Endothelial cell (in vitro differentiated cells): ENCODE results near the gene OSBP2. TPM values are rescaled to one million over a fixed set of nuclear protein-coding genes. Genes with fewer than 3 reads are reported as not detected.

ENCODE experiments used
- DNase-seq: peaks from one replicate; pipeline ENCODE4 v3.0.0; 2021; ENCODE audit warnings: low spot score
- H3K27ac Mint-ChIP-seq: one replicate; pipeline ENCODE4 v1.8.0; 2021; ENCODE audit warnings: mixed read lengths, inconsistent platforms; ENCODE audit not compliant: unreplicated experiment
- H3K27me3 Mint-ChIP-seq: one replicate; pipeline ENCODE4 v1.8.0; 2021; ENCODE audit warnings: mild to moderate bottlenecking, moderate library complexity, mixed read lengths, inconsistent platforms; ENCODE audit not compliant: unreplicated experiment
- H3K36me3 Mint-ChIP-seq: one replicate; pipeline ENCODE4 v1.8.0; 2021; ENCODE audit warnings: mild to moderate bottlenecking, low read depth, mixed read lengths, inconsistent platforms; ENCODE audit not compliant: unreplicated experiment
- H3K4me1 Mint-ChIP-seq: one replicate; pipeline ENCODE4 v1.8.0; 2021; ENCODE audit warnings: mild to moderate bottlenecking, mixed read lengths, inconsistent platforms; ENCODE audit not compliant: unreplicated experiment
- H3K4me3 Mint-ChIP-seq: one replicate; pipeline ENCODE4 v1.8.0; 2021; ENCODE audit warnings: mild to moderate bottlenecking, mixed read lengths, inconsistent platforms; ENCODE audit not compliant: unreplicated experiment
- H3K9me3 Mint-ChIP-seq: one replicate; pipeline ENCODE4 v1.8.0; 2021; ENCODE audit warnings: mixed read lengths, inconsistent platforms; ENCODE audit not compliant: unreplicated experiment
- CTCF ChIP-seq: fragments of 200-600 bp; sonication (generic); IDR thresholded peaks from one replicate; pipeline ENCODE4 v1.5.0; 2021; ENCODE audit warnings: antibody characterized with exemption; ENCODE audit not compliant: unreplicated experiment
- microRNA-seq: library from miRNA; unstranded; fragments of <30 nt; microRNA quantifications from one replicate; pipeline ENCODE4, GENCODE V29; 2020; ENCODE audit not compliant: unreplicated experiment
- total RNA-seq: library from RNA; stranded (reverse); fragmentation: NEBNext Ultra II Directional; extraction: Animal tissue kit (Norgen Biotek cat#: 25700); gene quantifications from one replicate; pipeline ENCODE4 v1.2.1, GENCODE V29; 2021; ENCODE audit not compliant: unreplicated experiment

The OSBP2 gene
- total RNA-seq, 1 donor from 2014 or later: 3.0 TPM

- no peaks in the 10 kb centered on the region for H3K9me3 Mint-ChIP-seq
- H3K4me3 Mint-ChIP-seq: no peak overlapping the region
- peaks cover 9% of the 10 kb centered on the region for H3K4me1 Mint-ChIP-seq
- H3K27me3 Mint-ChIP-seq: peaks cover 2% of the 10 kb centered on the region
- peaks cover 23% of the 10 kb centered on the region for H3K36me3 Mint-ChIP-seq
- DNase-seq: no peak
- no peak for TF ChIP-seq CTCF
- H3K27ac Mint-ChIP-seq: peak overlapping the region; percentile 4
These were observed 260.5 kb downstream of the OSBP2 start for GRCh38 chr22:30955153-30955552.

Small RNA genes within 50 kb of the gene (microRNA-seq; reads per million reads assigned to microRNA genes)
- 163 reads per million, percentile 84 among the genes with 10 or more reads in this experiment for gene MIR3200

Other genes starting within 250 kb of the OSBP2 start
- gene SEC14L3, start 222.9 kb upstream of the OSBP2 start, total RNA-seq: not detected
- gene SEC14L4, start 189.2 kb upstream of the OSBP2 start, total RNA-seq: 1.0 TPM
- 1.4 TPM for gene SEC14L6, start 148.1 kb upstream of the OSBP2 start, total RNA-seq
- gene GAL3ST1, start 120.2 kb upstream of the OSBP2 start, total RNA-seq: 3.0 TPM
- gene PES1, start 103.0 kb upstream of the OSBP2 start, total RNA-seq: 84.0 TPM
- gene TCN2, start 87.7 kb upstream of the OSBP2 start, total RNA-seq: 59.5 TPM
- 8.4 TPM for gene SLC35E4, start 59.1 kb upstream of the OSBP2 start, total RNA-seq
- 21.4 TPM for gene DUSP18, start 27.0 kb upstream of the OSBP2 start, total RNA-seq